K562 (cell line): ENCODE measurements around the gene SRPK1. TPM values are rescaled to one million over a fixed set of nuclear protein-coding genes. Genes with fewer than 3 reads are reported as not detected.

Experiments used
- CHD1 ChIP-seq: fragments of 200-600 bp; sonication (generic); IDR thresholded peaks from one replicate; pipeline ENCODE4 v1.6.1; 2012; ENCODE audit warnings: mild to moderate bottlenecking, moderate library complexity, low read length, inconsistent platforms
- EP400 ChIP-seq: fragments of 450-650 bp; IDR thresholded peaks from 2 replicates; pipeline ENCODE4 v1.6.1; 2017; ENCODE audit warnings: antibody characterized with exemption, mild to moderate bottlenecking, moderate library complexity
- HNRNPL ChIP-seq: fragments of 200-400 bp; formaldehyde crosslinking; IDR thresholded peaks from 2 replicates; pipeline ENCODE4 v1.6.1; 2017; ENCODE audit warnings: low read depth, mild to moderate bottlenecking, low read length
- STAT5B ChIP-seq: fragments of 250-450 bp; sonication (Bioruptor Pico); IDR thresholded peaks from 2 replicates; pipeline ENCODE4 v1.8.0; 2021; ENCODE audit warnings: mild to moderate bottlenecking, inconsistent platforms
- polyA plus RNA-seq, 8 experiments: library from polyadenylated mRNA; depleted of rRNA in 4 of 8; stranded (reverse) in 5 of 8; unstranded in 3 of 8; fragments of >200 nt; fragmentation: Nextera tagmentation in 2 of 8; fragmentation: Illumina TruSeq in 1 of 8; extraction: Ambion mirVana in 2 of 8; extraction: Trizol in 1 of 8; gene quantifications; 2 replicates each; pipeline versions ENCODE4 v1.2.1 to v1.2.3, GENCODE V29; 2011 to 2014; ENCODE audit warnings: inconsistent platforms in 1 of 8, missing spikeins in 1 of 8
- total RNA-seq, 7 experiments: library from RNA; depleted of rRNA in 6 of 7; stranded (reverse); fragments of >200 nt in 6 of 7; fragmentation: Illumina TruSeq in 2 of 7; extraction: Trizol in 2 of 7; gene quantifications; 2 replicates each; pipeline versions ENCODE4 v1.2.1 to v1.2.3, GENCODE V29; 2011 to 2021; ENCODE audit warnings: low replicate concordance in 1 of 7
- TF ChIP-seq, protein P1 (sequence below): fragments of 450-650 bp; IDR thresholded peaks from 2 replicates; pipeline ENCODE4 v1.6.1; 2016; ENCODE audit warnings: mild to moderate bottlenecking, moderate library complexity
- TF ChIP-seq, protein P2 (sequence below): sonication (generic); formaldehyde crosslinking; IDR thresholded peaks from 2 replicates; pipeline ENCODE4 v1.8.0; 2022; ENCODE audit warnings: missing genetic modification reagents, mild to moderate bottlenecking, borderline replicate concordance
- TF ChIP-seq, protein P3 (sequence below), 2 experiments: fragments of 450-650 bp; conservative IDR thresholded peaks; 2 replicates each; pipeline ENCODE4 v1.6.1; 2017; ENCODE audit warnings: mild to moderate bottlenecking in 2 of 2, moderate library complexity in 2 of 2
- TF ChIP-seq, protein P4 (sequence below): fragments of 250-450 bp; sonication (Bioruptor Pico); IDR thresholded peaks from 2 replicates; pipeline ENCODE4 v1.5.0; 2021

Gene SRPK1
- total and polyA plus RNA-seq, 9 of the 15 experiments (the other 6 are each of a cell fraction or from before 2014, with no cell fraction given), result 99.6 to 185 (median 159) TPM

- TF ChIP-seq, protein P1, sequence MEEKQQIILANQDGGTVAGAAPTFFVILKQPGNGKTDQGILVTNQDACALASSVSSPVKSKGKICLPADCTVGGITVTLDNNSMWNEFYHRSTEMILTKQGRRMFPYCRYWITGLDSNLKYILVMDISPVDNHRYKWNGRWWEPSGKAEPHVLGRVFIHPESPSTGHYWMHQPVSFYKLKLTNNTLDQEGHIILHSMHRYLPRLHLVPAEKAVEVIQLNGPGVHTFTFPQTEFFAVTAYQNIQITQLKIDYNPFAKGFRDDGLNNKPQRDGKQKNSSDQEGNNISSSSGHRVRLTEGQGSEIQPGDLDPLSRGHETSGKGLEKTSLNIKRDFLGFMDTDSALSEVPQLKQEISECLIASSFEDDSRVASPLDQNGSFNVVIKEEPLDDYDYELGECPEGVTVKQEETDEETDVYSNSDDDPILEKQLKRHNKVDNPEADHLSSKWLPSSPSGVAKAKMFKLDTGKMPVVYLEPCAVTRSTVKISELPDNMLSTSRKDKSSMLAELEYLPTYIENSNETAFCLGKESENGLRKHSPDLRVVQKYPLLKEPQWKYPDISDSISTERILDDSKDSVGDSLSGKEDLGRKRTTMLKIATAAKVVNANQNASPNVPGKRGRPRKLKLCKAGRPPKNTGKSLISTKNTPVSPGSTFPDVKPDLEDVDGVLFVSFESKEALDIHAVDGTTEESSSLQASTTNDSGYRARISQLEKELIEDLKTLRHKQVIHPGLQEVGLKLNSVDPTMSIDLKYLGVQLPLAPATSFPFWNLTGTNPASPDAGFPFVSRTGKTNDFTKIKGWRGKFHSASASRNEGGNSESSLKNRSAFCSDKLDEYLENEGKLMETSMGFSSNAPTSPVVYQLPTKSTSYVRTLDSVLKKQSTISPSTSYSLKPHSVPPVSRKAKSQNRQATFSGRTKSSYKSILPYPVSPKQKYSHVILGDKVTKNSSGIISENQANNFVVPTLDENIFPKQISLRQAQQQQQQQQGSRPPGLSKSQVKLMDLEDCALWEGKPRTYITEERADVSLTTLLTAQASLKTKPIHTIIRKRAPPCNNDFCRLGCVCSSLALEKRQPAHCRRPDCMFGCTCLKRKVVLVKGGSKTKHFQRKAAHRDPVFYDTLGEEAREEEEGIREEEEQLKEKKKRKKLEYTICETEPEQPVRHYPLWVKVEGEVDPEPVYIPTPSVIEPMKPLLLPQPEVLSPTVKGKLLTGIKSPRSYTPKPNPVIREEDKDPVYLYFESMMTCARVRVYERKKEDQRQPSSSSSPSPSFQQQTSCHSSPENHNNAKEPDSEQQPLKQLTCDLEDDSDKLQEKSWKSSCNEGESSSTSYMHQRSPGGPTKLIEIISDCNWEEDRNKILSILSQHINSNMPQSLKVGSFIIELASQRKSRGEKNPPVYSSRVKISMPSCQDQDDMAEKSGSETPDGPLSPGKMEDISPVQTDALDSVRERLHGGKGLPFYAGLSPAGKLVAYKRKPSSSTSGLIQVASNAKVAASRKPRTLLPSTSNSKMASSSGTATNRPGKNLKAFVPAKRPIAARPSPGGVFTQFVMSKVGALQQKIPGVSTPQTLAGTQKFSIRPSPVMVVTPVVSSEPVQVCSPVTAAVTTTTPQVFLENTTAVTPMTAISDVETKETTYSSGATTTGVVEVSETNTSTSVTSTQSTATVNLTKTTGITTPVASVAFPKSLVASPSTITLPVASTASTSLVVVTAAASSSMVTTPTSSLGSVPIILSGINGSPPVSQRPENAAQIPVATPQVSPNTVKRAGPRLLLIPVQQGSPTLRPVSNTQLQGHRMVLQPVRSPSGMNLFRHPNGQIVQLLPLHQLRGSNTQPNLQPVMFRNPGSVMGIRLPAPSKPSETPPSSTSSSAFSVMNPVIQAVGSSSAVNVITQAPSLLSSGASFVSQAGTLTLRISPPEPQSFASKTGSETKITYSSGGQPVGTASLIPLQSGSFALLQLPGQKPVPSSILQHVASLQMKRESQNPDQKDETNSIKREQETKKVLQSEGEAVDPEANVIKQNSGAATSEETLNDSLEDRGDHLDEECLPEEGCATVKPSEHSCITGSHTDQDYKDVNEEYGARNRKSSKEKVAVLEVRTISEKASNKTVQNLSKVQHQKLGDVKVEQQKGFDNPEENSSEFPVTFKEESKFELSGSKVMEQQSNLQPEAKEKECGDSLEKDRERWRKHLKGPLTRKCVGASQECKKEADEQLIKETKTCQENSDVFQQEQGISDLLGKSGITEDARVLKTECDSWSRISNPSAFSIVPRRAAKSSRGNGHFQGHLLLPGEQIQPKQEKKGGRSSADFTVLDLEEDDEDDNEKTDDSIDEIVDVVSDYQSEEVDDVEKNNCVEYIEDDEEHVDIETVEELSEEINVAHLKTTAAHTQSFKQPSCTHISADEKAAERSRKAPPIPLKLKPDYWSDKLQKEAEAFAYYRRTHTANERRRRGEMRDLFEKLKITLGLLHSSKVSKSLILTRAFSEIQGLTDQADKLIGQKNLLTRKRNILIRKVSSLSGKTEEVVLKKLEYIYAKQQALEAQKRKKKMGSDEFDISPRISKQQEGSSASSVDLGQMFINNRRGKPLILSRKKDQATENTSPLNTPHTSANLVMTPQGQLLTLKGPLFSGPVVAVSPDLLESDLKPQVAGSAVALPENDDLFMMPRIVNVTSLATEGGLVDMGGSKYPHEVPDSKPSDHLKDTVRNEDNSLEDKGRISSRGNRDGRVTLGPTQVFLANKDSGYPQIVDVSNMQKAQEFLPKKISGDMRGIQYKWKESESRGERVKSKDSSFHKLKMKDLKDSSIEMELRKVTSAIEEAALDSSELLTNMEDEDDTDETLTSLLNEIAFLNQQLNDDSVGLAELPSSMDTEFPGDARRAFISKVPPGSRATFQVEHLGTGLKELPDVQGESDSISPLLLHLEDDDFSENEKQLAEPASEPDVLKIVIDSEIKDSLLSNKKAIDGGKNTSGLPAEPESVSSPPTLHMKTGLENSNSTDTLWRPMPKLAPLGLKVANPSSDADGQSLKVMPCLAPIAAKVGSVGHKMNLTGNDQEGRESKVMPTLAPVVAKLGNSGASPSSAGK, result 0 out of 2 replicates have a peak, but pooled peaks have one; percentile 8
- TF ChIP-seq STAT5B (no peak), EP400 (peak; percentile 62), CHD1 (peak; percentile 65), HNRNPL (no peak)
- TF ChIP-seq, protein P2, sequence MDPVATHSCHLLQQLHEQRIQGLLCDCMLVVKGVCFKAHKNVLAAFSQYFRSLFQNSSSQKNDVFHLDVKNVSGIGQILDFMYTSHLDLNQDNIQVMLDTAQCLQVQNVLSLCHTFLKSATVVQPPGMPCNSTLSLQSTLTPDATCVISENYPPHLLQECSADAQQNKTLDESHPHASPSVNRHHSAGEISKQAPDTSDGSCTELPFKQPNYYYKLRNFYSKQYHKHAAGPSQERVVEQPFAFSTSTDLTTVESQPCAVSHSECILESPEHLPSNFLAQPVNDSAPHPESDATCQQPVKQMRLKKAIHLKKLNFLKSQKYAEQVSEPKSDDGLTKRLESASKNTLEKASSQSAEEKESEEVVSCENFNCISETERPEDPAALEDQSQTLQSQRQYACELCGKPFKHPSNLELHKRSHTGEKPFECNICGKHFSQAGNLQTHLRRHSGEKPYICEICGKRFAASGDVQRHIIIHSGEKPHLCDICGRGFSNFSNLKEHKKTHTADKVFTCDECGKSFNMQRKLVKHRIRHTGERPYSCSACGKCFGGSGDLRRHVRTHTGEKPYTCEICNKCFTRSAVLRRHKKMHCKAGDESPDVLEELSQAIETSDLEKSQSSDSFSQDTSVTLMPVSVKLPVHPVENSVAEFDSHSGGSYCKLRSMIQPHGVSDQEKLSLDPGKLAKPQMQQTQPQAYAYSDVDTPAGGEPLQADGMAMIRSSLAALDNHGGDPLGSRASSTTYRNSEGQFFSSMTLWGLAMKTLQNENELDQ (CRISPR knock-in tag), result peak; percentile 71; the same call in 1 of the 2 replicates
- TF ChIP-seq, protein P3, sequence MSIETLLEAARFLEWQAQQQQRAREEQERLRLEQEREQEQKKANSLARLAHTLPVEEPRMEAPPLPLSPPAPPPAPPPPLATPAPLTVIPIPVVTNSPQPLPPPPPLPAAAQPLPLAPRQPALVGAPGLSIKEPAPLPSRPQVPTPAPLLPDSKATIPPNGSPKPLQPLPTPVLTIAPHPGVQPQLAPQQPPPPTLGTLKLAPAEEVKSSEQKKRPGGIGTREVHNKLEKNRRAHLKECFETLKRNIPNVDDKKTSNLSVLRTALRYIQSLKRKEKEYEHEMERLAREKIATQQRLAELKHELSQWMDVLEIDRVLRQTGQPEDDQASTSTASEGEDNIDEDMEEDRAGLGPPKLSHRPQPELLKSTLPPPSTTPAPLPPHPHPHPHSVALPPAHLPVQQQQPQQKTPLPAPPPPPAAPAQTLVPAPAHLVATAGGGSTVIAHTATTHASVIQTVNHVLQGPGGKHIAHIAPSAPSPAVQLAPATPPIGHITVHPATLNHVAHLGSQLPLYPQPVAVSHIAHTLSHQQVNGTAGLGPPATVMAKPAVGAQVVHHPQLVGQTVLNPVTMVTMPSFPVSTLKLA (conservative IDR thresholded peaks at IDR 0.05), result peak in 1 of 2 experiments; percentile 46; a peak in 2 of 4 replicates
- TF ChIP-seq, protein P4, sequence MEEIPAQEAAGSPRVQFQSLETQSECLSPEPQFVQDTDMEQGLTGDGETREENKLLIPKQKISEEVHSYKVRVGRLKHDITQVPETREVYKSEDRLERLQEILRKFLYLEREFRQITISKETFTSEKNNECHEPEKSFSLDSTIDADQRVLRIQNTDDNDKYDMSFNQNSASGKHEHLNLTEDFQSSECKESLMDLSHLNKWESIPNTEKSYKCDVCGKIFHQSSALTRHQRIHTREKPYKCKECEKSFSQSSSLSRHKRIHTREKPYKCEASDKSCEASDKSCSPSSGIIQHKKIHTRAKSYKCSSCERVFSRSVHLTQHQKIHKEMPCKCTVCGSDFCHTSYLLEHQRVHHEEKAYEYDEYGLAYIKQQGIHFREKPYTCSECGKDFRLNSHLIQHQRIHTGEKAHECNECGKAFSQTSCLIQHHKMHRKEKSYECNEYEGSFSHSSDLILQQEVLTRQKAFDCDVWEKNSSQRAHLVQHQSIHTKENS (CRISPR knock-in tag), result no peak
Measured at GRCh38 chr6:35919827-35920751, 809 bp downstream of the SRPK1 start (continued).
